ENCODE data around the gene PHF13. TPM values are rescaled to one million over a fixed set of nuclear protein-coding genes. Genes with fewer than 3 reads are reported as not detected.
"Not testable (repeated sequence)": the region's sequence is repeated elsewhere in the genome, so short reads cannot be mapped to it uniquely, and the experiment has no call there.

PHF13 gene
- total RNA-seq, 1 donor from 2014 or later: 19.5 TPM

GRCh38 chr1:6587261-6588005 lies 26.1 kb upstream of the PHF13 start:
- no peak for DNase-seq

GRCh38 chr1:6588128-6588892 lies 25.2 kb upstream of the PHF13 start:
- no peak for DNase-seq

GRCh38 chr1:6588893-6589520 lies 24.5 kb upstream of the PHF13 start:
- no peak for DNase-seq

- DNase-seq: no peak
These were observed 23.5 kb upstream of the PHF13 start for GRCh38 chr1:6590046-6590445.

GRCh38 chr1:6591222-6591621 lies 22.3 kb upstream of the PHF13 start:
- DNase-seq: no peak

- no peak for DNase-seq
These were observed 21.9 kb upstream of the PHF13 start for GRCh38 chr1:6591644-6592043.

GRCh38 chr1:6592441-6592840 lies 21.1 kb upstream of the PHF13 start:
- no peak for DNase-seq

GRCh38 chr1:6592865-6593593 lies 20.5 kb upstream of the PHF13 start:
- no peak for DNase-seq

- DNase-seq: no peak
These were observed 19.7 kb upstream of the PHF13 start for GRCh38 chr1:6593810-6594209.

- DNase-seq: no peak
These were observed 18.4 kb upstream of the PHF13 start for GRCh38 chr1:6594977-6595740.

GRCh38 chr1:6596351-6596750 lies 17.2 kb upstream of the PHF13 start:
- no peak for DNase-seq

- no peak for DNase-seq
These were observed 16.4 kb upstream of the PHF13 start for GRCh38 chr1:6596886-6597776.

GRCh38 chr1:6597777-6598131 lies 15.8 kb upstream of the PHF13 start:
- DNase-seq: no peak

GRCh38 chr1:6599141-6599975 lies 14.2 kb upstream of the PHF13 start:
- DNase-seq: no peak

GRCh38 chr1:6599991-6600390 lies 13.5 kb upstream of the PHF13 start:
- not testable (repeated sequence) for DNase-seq

- DNase-seq: no peak
These were observed 13.0 kb upstream of the PHF13 start for GRCh38 chr1:6600410-6601048.

GRCh38 chr1:6601049-6601922 lies 12.2 kb upstream of the PHF13 start:
- peak; percentile 47 for DNase-seq

- no peak for DNase-seq
These were observed 11.4 kb upstream of the PHF13 start for GRCh38 chr1:6601923-6602668.

Data from skin of body (tissue), 2 donors.